ENCODE data around the gene ABTB2.

DNA sequence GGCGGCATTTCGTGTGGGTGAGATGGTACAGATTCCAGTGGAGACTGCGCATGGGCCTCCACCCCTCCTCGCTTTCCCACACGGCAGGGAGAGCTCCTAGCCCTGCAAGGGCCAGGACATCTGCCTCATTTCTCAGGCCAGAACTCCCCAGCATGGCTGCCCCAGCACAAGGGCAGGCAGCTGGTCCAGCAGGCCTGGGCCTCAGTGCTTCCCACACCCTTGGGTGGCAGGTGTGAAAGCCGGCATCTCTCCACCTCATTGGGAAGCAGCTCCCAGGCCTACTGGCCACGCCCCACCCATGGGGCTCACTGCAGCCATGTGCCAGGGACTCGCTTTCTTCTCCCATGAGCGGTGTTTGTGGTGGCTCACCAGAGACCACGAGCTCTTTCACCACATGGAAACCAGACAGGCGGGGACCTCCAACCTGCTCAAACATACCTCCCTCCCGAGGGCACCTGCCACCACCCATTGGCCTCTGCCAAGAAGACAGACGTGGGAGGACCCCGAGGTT is 173.2 kb downstream of the ABTB2 start:
- TF ChIP-seq CTCF (IDR thresholded peaks at IDR 0.05) = no peak
- TF ChIP-seq POLR2A (IDR thresholded peaks at IDR 0.05) = no peak
